Muscle of back (tissue), 13 donors: Measurements from ENCODE around the gene SLAMF1. TPM values are rescaled to one million over a fixed set of nuclear protein-coding genes. Genes with fewer than 3 reads are reported as not detected.
"Not testable (repeated sequence)": the region's sequence is repeated elsewhere in the genome, so short reads cannot be mapped to it uniquely, and the experiment has no call there.

ENCODE experiments used
- DNase-seq, 3 donors: peaks; one replicate each; pipeline versions ENCODE4 v3.0.0 to v3.0.0-alpha.2; 2013
- long read RNA-seq, 9 donors: transcript quantifications; one replicate each; lab custom pipeline, GENCODE V29; 2026
- polyA plus RNA-seq, 10 donors: library from polyadenylated mRNA; unstranded; fragments of 120-200 nt; gene quantifications; one replicate each; pipeline ENCODE4 v1.2.1, GENCODE V29; 2013; ENCODE audit not compliant: insufficient read length in 10 of 10

SLAMF1 gene, protein sequence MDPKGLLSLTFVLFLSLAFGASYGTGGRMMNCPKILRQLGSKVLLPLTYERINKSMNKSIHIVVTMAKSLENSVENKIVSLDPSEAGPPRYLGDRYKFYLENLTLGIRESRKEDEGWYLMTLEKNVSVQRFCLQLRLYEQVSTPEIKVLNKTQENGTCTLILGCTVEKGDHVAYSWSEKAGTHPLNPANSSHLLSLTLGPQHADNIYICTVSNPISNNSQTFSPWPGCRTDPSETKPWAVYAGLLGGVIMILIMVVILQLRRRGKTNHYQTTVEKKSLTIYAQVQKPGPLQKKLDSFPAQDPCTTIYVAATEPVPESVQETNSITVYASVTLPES
- polyA plus RNA-seq: 1 to 10 TPM in 1 of 10 donors, under 1 TPM in 3, not detected in 6; 0.08 to 2.5 (median 0.12) TPM
- long read RNA-seq, donor 1: 0 reads
- long read RNA-seq, donor 2: 0 reads
- long read RNA-seq, donor 3: 0 reads
- long read RNA-seq, donor 4: 0 reads
- long read RNA-seq, donor 5: 0 reads
- long read RNA-seq, donor 6: 0 reads
- long read RNA-seq, donor 7: 0 reads
- long read RNA-seq, donor 8: 0 reads
- long read RNA-seq, donor 9: 0 reads

DNA sequence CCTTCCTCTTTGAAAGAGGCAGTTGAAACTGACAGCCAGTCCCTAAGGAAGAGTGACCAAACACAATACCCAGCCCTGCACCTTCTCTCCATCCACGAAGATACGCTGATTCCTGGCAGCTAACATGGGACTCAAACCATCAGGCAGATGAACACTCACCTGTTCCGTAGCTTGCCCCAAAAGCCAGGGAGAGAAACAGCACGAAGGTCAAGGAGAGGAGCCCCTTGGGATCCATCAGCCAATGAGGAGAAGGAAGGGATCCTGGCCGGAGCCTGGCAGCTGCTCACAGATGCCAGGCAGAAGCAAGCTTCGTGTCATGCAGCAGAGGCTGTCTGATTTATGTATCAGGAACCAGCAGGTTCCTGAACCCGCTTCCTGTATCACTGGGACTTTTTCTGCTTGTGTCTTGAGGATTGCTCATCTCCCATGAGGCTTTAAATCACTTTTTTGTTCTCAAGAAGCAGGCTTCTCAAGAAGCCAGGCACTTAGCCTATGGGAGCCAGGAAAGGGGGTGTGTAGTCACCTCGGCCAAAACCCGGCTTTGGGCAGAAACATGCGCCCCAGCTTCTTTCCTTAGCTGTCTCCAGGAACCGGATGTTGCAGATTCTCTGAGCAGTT, at the start of gene SLAMF1:
SLAMF1 (minus strand) TSS at position 334 of the 618 bp plus-strand sequence; CDS start at position 235, 99 bp downstream.
- DNase-seq: no peak

GRCh38 chr1:160692390-160692789, 45.5 kb upstream of the SLAMF1 start:
- DNase-seq: not testable (repeated sequence)

GRCh38 chr1:160685266-160685665, 38.4 kb upstream of the SLAMF1 start:
- DNase-seq: no peak

GRCh38 chr1:160682983-160683865, 36.4 kb upstream of the SLAMF1 start:
- no peak for DNase-seq

DNA sequence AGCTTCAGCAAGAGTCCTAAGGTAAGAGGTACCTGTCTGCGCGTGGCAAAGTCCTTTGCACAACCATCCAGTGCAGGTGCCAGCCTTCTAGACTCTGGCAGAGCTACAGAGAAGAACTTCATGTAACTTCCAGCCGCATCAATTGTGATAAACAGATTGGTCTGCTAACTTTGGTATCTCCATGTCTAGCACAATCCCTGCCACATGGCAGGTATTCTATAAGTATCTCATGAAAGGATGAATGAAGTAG, 35.0 kb upstream of the SLAMF1 start:
- no peak for DNase-seq

GRCh38 chr1:160681066-160681890, 34.4 kb upstream of the SLAMF1 start:
- DNase-seq: peak; percentile 9 to 56 (median 37)

GRCh38 chr1:160680399-160680798, 33.6 kb upstream of the SLAMF1 start:
- no peak for DNase-seq

- no peak for DNase-seq
Measured at GRCh38 chr1:160679893-160680292, 33.0 kb upstream of the SLAMF1 start.

GRCh38 chr1:160676869-160677597, 30.2 kb upstream of the SLAMF1 start:
- DNase-seq: no peak

DNA sequence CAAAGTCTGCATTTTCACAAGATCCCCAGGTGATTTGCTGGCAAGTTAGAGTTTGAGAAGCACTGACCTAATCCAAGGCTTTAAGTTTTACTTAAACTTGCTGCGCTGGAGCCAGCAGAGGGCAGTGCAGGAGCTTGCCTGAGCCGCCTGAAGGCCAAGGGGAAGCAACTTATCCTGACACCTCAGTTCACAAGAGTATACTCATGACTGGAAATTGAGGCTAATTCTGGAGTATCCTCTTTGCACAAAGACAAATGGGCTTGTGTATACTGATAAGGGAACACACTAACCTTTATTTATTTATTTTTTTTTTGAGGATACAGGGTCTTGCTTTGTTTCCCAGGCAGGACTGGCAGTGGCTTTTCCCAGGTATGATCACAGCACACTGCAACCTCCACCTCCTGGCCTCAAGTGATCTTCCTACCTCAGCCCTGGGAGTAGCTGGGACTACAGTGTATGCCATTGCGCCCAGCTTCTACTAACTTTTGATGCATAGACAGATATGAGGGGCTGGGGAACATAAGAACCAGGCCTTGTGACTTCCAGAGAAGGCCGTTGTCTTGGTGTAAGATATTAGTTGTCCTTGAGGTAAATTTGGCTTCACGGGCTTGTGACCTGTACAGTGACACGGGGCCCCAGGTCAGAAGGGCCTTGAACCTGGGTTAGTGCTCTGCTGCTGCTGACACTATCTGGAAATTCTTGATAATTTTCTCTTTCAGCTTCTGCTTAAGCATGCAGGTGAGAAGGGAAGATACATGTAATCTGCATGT, 29.0 kb upstream of the SLAMF1 start:
- peak; percentile 30 to 68 (median 62) for DNase-seq

- no peak for DNase-seq
Measured at GRCh38 chr1:160674415-160674814, 27.6 kb upstream of the SLAMF1 start.

DNA sequence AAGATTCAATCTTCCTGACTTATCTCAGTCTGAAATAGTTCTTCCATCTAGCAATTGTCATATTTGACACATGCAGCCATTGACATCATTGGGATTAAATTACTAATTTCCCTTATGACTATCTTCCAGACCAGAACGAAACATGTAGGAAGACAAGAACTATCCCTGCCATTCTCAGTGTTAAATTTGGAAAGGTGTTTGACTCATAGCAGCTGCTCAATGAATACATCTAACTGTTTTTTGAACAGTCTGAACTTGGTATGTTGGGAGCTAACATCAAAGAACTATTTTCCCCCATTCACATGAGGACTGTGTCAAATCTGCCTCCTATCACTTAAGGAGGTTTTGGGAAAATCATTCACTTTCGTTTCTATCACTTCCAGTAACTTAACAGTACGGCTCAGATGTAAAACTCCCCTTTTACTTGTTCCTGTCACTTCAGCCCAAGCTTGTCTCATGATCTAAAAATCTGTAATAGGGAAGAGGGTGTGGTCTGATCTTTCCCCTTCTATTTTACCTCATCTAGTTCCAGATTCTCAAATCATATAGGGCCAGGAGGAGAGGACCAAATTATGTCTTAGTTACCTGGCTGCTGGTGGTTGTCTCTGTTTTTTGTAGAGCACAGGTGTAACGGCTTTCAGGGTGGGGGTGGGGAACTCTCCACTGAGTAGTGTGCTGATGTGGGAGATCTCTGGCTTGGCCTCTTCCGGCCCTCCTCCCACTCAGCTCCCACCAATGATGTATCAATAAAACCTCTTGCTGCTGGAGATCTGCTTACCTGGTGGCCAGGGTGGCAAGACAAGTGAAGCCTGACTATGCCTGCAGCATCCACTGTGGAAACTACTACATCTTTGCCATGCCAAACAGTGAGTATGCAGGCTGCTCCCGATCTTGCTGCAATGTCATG, 26.2 kb upstream of the SLAMF1 start:
- no peak for DNase-seq

- no peak for DNase-seq
Measured at GRCh38 chr1:160671603-160672517, 25.0 kb upstream of the SLAMF1 start.

DNA sequence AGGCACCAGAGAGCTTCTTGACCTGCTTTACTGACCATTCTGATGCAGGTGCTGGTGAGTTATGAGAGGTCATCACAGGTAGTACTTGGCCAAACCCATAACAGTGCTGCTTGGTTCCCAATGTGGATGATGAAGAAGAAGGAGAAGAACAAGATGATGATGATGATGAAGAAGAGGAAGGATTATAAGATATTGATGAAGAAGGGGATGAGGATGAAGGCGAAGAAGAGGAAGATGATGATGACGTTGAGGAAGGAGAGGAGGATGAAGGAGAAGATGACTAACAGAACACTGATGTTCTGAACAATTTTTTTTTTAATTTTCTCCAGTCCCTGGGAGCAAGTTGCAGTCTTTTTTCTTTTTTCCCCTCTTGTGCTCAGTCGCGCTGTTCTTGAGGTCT, 23.9 kb upstream of the SLAMF1 start:
- DNase-seq: no peak

- no peak for DNase-seq
Measured at GRCh38 chr1:160669802-160670201, 23.0 kb upstream of the SLAMF1 start.

DNA sequence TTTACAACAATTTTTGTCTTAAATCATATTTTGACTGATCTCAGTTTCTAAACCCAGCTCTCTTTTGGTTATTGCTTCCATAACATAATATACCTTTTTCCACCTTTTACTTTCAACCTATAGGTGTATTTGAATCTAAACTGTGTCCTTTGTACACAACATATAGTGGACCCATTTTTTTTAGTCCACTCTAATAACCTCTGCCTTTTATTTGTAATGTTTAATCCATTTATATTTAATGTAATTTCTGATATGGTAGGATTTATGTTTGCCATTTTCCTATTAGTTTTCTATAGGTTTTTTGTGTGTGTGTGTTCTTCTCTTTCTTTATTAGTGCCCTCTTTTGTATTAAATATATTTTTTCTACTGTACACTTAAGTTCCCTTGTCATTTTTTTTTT, 22.4 kb upstream of the SLAMF1 start:
- DNase-seq: no peak

- no peak for DNase-seq
Measured at GRCh38 chr1:160667896-160668295, 21.1 kb upstream of the SLAMF1 start.

DNA sequence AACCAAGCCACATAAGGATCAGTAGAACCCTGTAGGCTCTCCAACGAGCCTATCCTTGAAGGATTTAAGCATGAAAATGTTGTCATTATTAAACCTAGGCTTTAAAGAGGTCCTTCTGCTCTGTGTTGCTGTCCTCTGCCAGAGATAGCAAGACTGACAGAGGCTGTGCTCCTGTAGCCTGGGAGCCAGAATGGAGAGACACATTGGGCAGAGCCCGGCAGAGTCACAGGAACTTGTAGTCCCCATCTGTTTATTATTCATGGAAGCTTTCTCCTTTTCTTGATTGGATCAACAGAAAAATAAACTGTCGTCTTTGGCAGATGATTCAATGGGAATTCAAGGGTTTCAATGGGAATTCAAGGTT, 19.2 kb upstream of the SLAMF1 start:
- no peak for DNase-seq
